CD1c-positive myeloid dendritic cell (primary cell): ENCODE results near the gene CASP8.

ENCODE experiments used
- DNase-seq: peaks from one replicate; pipeline ENCODE4 v3.0.0-alpha.2; 2016; ENCODE audit errors: extremely low spot score

CASP8 gene

GRCh38 chr2:201242571-201243277 lies 17.6 kb upstream of the CASP8 start:
- peak; percentile 43 for DNase-seq

- DNase-seq = no peak
These were observed 15.5 kb upstream of the CASP8 start for GRCh38 chr2:201244829-201245228.

- DNase-seq = peak; percentile 50
These were observed 14.1 kb upstream of the CASP8 start for GRCh38 chr2:201246280-201246679.

GRCh38 chr2:201248288-201248844 lies 12.0 kb upstream of the CASP8 start:
- no peak for DNase-seq

- no peak for DNase-seq
These were observed 10.4 kb upstream of the CASP8 start for GRCh38 chr2:201249889-201250288.

- DNase-seq = no peak
These were observed 9.6 kb upstream of the CASP8 start for GRCh38 chr2:201250741-201251140.

- no peak for DNase-seq
These were observed 6.1 kb upstream of the CASP8 start for GRCh38 chr2:201254081-201254730.

- DNase-seq = no peak
These were observed 4.8 kb upstream of the CASP8 start for GRCh38 chr2:201255408-201256033.

- DNase-seq = no peak
These were observed 4.3 kb upstream of the CASP8 start for GRCh38 chr2:201256082-201256481.

GRCh38 chr2:201257381-201257955 lies 2.9 kb upstream of the CASP8 start:
- DNase-seq = peak; percentile 78

GRCh38 chr2:201257956-201258665 lies 2.2 kb upstream of the CASP8 start:
- peak; percentile 85 for DNase-seq

- peak; percentile 51 for DNase-seq
These were observed 1.4 kb upstream of the CASP8 start for GRCh38 chr2:201258666-201259615.

- DNase-seq = no peak
These were observed 1.1 kb downstream of the CASP8 start for GRCh38 chr2:201261471-201261870.

- peak; percentile 38 for DNase-seq
These were observed 1.6 kb downstream of the CASP8 start for GRCh38 chr2:201261906-201262305.

GRCh38 chr2:201262718-201263117 lies 2.4 kb downstream of the CASP8 start:
- no peak for DNase-seq

GRCh38 chr2:201263779-201264178 lies 3.4 kb downstream of the CASP8 start:
- peak; percentile 67 for DNase-seq

- no peak for DNase-seq
These were observed 4.3 kb downstream of the CASP8 start for GRCh38 chr2:201264472-201265173.

GRCh38 chr2:201266629-201267028 lies 6.3 kb downstream of the CASP8 start:
- no peak for DNase-seq

- DNase-seq = no peak
These were observed 7.1 kb downstream of the CASP8 start for GRCh38 chr2:201267278-201268030.
